ENCODE measurements around the gene TUBGCP3. TPM values are rescaled to one million over a fixed set of nuclear protein-coding genes. Genes with fewer than 3 reads are reported as not detected.

The TUBGCP3 gene
- total and polyA plus RNA-seq, 9 of the 15 experiments (the other 6 are each of a cell fraction or from before 2014, with no cell fraction given) = 3.0 to 24.8 (median 15.2) TPM

DNA sequence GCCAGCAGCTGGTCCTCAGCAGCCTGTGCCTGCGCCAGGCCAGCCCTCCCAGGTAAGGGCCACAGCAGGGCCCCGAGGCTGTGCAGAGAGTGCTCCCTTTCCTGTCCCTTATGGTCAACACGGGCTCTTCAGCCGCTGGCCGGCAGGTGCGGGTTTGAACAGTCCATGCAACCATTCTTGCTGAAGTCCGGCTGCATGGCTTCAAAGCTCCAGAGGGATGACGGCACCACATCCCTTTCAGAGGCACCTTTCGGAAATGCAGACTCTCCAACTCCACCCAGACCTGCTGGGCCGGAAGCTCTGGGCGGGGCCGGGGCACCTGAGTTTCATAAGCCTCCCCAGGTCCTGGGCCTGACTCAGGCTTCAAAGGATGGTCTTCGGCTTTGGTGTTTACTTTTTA, 130.5 kb downstream of the TUBGCP3 start (continued):
- TF ChIP-seq, protein P1, sequence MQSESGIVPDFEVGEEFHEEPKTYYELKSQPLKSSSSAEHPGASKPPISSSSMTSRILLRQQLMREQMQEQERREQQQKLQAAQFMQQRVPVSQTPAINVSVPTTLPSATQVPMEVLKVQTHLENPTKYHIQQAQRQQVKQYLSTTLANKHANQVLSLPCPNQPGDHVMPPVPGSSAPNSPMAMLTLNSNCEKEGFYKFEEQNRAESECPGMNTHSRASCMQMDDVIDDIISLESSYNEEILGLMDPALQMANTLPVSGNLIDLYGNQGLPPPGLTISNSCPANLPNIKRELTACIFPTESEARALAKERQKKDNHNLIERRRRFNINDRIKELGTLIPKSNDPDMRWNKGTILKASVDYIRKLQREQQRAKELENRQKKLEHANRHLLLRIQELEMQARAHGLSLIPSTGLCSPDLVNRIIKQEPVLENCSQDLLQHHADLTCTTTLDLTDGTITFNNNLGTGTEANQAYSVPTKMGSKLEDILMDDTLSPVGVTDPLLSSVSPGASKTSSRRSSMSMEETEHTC (IDR thresholded peaks at IDR 0.05) = no peak
- TF ChIP-seq ZNF77 (CRISPR knock-in tag; IDR thresholded peaks at IDR 0.05) = no peak
- TF ChIP-seq, protein P2, sequence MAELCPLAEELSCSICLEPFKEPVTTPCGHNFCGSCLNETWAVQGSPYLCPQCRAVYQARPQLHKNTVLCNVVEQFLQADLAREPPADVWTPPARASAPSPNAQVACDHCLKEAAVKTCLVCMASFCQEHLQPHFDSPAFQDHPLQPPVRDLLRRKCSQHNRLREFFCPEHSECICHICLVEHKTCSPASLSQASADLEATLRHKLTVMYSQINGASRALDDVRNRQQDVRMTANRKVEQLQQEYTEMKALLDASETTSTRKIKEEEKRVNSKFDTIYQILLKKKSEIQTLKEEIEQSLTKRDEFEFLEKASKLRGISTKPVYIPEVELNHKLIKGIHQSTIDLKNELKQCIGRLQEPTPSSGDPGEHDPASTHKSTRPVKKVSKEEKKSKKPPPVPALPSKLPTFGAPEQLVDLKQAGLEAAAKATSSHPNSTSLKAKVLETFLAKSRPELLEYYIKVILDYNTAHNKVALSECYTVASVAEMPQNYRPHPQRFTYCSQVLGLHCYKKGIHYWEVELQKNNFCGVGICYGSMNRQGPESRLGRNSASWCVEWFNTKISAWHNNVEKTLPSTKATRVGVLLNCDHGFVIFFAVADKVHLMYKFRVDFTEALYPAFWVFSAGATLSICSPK (IDR thresholded peaks at IDR 0.05; ENCODE audit: borderline replicate concordance) = no peak

DNA sequence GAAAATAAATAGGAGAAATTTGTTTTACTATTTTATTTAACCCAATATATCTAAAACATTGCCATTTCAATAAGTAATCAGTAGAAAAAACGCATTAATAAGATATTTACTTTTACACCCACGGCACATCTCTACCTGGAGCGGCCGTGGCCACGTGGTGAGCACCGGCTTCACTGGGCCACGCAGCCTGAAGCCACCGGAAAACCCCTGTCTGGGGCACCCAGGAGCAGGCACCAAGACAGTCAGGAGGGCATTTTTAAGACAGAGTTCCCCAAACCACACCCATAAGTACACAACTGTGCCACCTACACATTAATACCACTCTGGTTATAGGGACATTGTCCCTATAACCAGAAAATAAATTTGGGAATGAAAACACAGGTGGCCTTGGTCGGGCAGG, 130.9 kb downstream of the TUBGCP3 start:
- no peaks in the 10 kb centered on the region for H3K36me3 ChIP-seq (ENCODE audit: control insufficient read depth, insufficient read depth, low read length)
- WGBS (ENCODE audit: insufficient coverage, low coverage, missing lambda C conversion rate) = 3% methylated on average over 8 of the region's 9 CpGs
- no peaks in the 10 kb centered on the region for H3K79me2 ChIP-seq (ENCODE audit: control insufficient read depth, insufficient read depth, low read length)
- intact Hi-C loops (cut with micrococcal nuclease) = loop anchor here (5.0 kb wide), 1 partner anchor 150 kb away; no protein-coding TSS in a partner anchor
- in situ Hi-C loops (cut with MboI) = no loop called here
- H3K9me1 ChIP-seq (ENCODE audit: control insufficient read depth, insufficient read depth, low read length) = no peaks in the 10 kb centered on the region
- H3K9me3 ChIP-seq (replicated peaks; ENCODE audit: control insufficient read depth, insufficient read depth, low read depth, low read length) = no peaks in the 10 kb centered on the region
- H3K4me3 ChIP-seq = no peak overlapping the region
- POLR2A ChIA-PET = no interaction called here
- DNase-seq (ENCODE audit: extremely low read depth in 1 of 4, low spot score in 3 of 4) (no peak), ATAC-seq (no peak), FAIRE-seq (no peak)
- peaks cover 15 to 44% of the 10 kb centered on the region in 2 experiments; a peak in 4 of 5 replicates for H3K27me3 ChIP-seq (ENCODE audit: control insufficient read depth in 2 of 2, insufficient read depth in 2 of 2, low read length in 2 of 2)
- H3K9ac ChIP-seq (ENCODE audit: insufficient read depth in 1 of 2, low read depth in 2 of 2, low read length in 2 of 2) = no peak overlapping the region
- CTCF ChIA-PET (ENCODE audit: low intra/inter-chr PET ratio) = no interaction called here
- no peak overlapping the region for H3K27ac ChIP-seq (ENCODE audit: extremely low read depth, low read depth, low read length)
- no TSS peak for BruUV-seq (replicated peaks)
- no peak overlapping the region for H3K4me2 ChIP-seq (ENCODE audit: insufficient read depth, low read length)
- no peak overlapping the region for H2AFZ ChIP-seq (ENCODE audit: low read depth, low read length)
- no peaks in the 10 kb centered on the region for H4K20me1 ChIP-seq (replicated peaks; ENCODE audit: control insufficient read depth, insufficient read depth, low read length)
- H3K4me1 ChIP-seq (replicated peaks in 1 of 2; ENCODE audit: control insufficient read depth in 2 of 2, insufficient read depth in 2 of 2, low read length in 2 of 2) = peaks cover 0 to 6% of the 10 kb centered on the region in 2 experiments; a peak in 1 of 5 replicates
- TF ChIP-seq TAL1 (IDR thresholded peaks at IDR 0.05) (no peak), POLR2G (IDR thresholded peaks at IDR 0.05; ENCODE audit: low read depth, low read length) (no peak), BACH1 (tag; IDR thresholded peaks at IDR 0.05) (no peak), HSF4 (CRISPR knock-in tag; IDR thresholded peaks at IDR 0.05; ENCODE audit: borderline replicate concordance) (no peak), TAF1 (IDR thresholded peaks at IDR 0.05; ENCODE audit: control insufficient read depth, extremely low read depth, insufficient read depth, low read length, severe bottlenecking) (no peak)
- TF ChIP-seq, protein P3, sequence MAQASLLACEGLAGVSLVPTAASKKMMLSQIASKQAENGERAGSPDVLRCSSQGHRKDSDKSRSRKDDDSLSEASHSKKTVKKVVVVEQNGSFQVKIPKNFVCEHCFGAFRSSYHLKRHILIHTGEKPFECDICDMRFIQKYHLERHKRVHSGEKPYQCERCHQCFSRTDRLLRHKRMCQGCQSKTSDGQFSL (CRISPR knock-in tag; IDR thresholded peaks at IDR 0.05) = no peak
- TF ChIP-seq, protein P3 (tag; IDR thresholded peaks at IDR 0.05) = no peak
- TF ChIP-seq, protein P4, sequence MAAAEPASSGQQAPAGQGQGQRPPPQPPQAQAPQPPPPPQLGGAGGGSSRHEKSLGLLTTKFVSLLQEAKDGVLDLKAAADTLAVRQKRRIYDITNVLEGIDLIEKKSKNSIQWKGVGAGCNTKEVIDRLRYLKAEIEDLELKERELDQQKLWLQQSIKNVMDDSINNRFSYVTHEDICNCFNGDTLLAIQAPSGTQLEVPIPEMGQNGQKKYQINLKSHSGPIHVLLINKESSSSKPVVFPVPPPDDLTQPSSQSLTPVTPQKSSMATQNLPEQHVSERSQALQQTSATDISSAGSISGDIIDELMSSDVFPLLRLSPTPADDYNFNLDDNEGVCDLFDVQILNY (CRISPR knock-in tag; IDR thresholded peaks at IDR 0.05) = no peak
- TF ChIP-seq, protein P5, sequence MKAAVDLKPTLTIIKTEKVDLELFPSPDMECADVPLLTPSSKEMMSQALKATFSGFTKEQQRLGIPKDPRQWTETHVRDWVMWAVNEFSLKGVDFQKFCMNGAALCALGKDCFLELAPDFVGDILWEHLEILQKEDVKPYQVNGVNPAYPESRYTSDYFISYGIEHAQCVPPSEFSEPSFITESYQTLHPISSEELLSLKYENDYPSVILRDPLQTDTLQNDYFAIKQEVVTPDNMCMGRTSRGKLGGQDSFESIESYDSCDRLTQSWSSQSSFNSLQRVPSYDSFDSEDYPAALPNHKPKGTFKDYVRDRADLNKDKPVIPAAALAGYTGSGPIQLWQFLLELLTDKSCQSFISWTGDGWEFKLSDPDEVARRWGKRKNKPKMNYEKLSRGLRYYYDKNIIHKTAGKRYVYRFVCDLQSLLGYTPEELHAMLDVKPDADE (conservative IDR thresholded peaks at IDR 0.05; ENCODE audit: control insufficient read depth, low read depth, low read length) = no peak
